CD14-positive monocyte (primary cell): ENCODE measurements around the gene FUT8. TPM values are rescaled to one million over a fixed set of nuclear protein-coding genes. Genes with fewer than 3 reads are reported as not detected.
A peak's percentile ranks its signal among the peaks of the same experiment; 100 is the strongest.

Experiments
- DNase-seq, 3 donors: peaks; one replicate each; pipeline ENCODE4 v3.0.0-alpha.2; 2011 to 2022
- H2AFZ ChIP-seq: 2 replicates; pipeline ENCODE4 v1.6.0; 2012; ENCODE audit warnings: mild to moderate bottlenecking, low read depth, low read length, inconsistent platforms; ENCODE audit not compliant: insufficient read depth, poor library complexity, severe bottlenecking
- H3K27ac ChIP-seq, 2 donors: 1 replicate in 1 of 2; 2 replicates in 1 of 2; pipeline ENCODE4 v1.5.1; 2012 to 2013; ENCODE audit warnings: low read length in 2 of 2, control low read depth in 1 of 2, inconsistent platforms in 1 of 2, low read depth in 1 of 2, mild to moderate bottlenecking in 1 of 2
- H3K27me3 ChIP-seq, 2 donors: one replicate each; pipeline versions ENCODE4 v1.6.0 to v1.6.1; 2011 to 2013; ENCODE audit warnings: low read length in 2 of 2; ENCODE audit not compliant: control insufficient read depth in 2 of 2, insufficient read depth in 2 of 2
- H3K36me3 ChIP-seq, 2 donors: replicated peaks in 1 of 2; 1 replicate in 1 of 2; 2 replicates in 1 of 2; pipeline versions ENCODE4 v1.5.1 to v1.6.1; 2012 to 2013; ENCODE audit warnings: low read length in 2 of 2, control low read depth in 1 of 2, inconsistent platforms in 1 of 2, mild to moderate bottlenecking in 1 of 2; ENCODE audit not compliant: insufficient read depth in 2 of 2, control insufficient read depth in 1 of 2
- H3K4me1 ChIP-seq, 2 donors: 1 replicate in 1 of 2; 2 replicates in 1 of 2; pipeline versions ENCODE4 v1.5.1 to v1.6.1; 2012 to 2013; ENCODE audit warnings: low read length in 2 of 2, control low read depth in 1 of 2, inconsistent platforms in 1 of 2, mild to moderate bottlenecking in 1 of 2, moderate library complexity in 1 of 2; ENCODE audit not compliant: insufficient read depth in 2 of 2, control insufficient read depth in 1 of 2
- H3K4me2 ChIP-seq: replicated peaks from 2 replicates; pipeline ENCODE3; 2012; ENCODE audit warnings: low read length, moderate library complexity, mild to moderate bottlenecking; ENCODE audit not compliant: poor library complexity, severe bottlenecking; ENCODE audit errors: extremely low read depth
- H3K4me3 ChIP-seq, 3 experiments: fragments of 200-600 bp in 1 of 3; sonication (generic) in 1 of 3; replicated peaks in 1 of 3; 1 replicate in 2 of 3; 2 replicates in 1 of 3; pipeline ENCODE4 v1.5.1; 2011 to 2013; ENCODE audit warnings: low read length in 3 of 3, mild to moderate bottlenecking in 3 of 3, control low read depth in 2 of 3, low read depth in 2 of 3, inconsistent platforms in 1 of 3, moderate library complexity in 1 of 3
- H3K79me2 ChIP-seq: 2 replicates; pipeline ENCODE4 v1.6.0; 2012; ENCODE audit warnings: mild to moderate bottlenecking, control low read depth, inconsistent platforms, low read length, moderate library complexity; ENCODE audit not compliant: insufficient read depth
- H3K9ac ChIP-seq: 2 replicates; pipeline ENCODE4 v1.6.0; 2017; ENCODE audit warnings: low read length, mild to moderate bottlenecking; ENCODE audit not compliant: insufficient read depth, poor library complexity, severe bottlenecking
- H3K9me3 ChIP-seq, 2 donors: replicated peaks in 1 of 2; 1 replicate in 1 of 2; 2 replicates in 1 of 2; pipeline versions ENCODE4 v1.5.1 to v1.6.1; 2012 to 2013; ENCODE audit warnings: low read length in 2 of 2, control low read depth in 1 of 2; ENCODE audit not compliant: control insufficient read depth in 1 of 2, insufficient read depth in 1 of 2
- H4K20me1 ChIP-seq: 2 replicates; pipeline ENCODE4 v1.6.0; 2012; ENCODE audit warnings: mild to moderate bottlenecking, low read length, control low read depth, moderate library complexity; ENCODE audit not compliant: insufficient read depth
- H3K27ac Mint-ChIP-seq, 7 donors: one replicate each; pipeline ENCODE4 v1.8.0; 2020; ENCODE audit warnings: mild to moderate bottlenecking in 7 of 7, mixed read lengths in 7 of 7, moderate library complexity in 6 of 7, inconsistent platforms in 2 of 7
- H3K27me3 Mint-ChIP-seq, 3 donors: one replicate each; pipeline ENCODE4 v1.8.0; 2021 to 2022; ENCODE audit warnings: low read depth in 3 of 3, mild to moderate bottlenecking in 3 of 3, mixed read lengths in 3 of 3, moderate library complexity in 3 of 3, inconsistent platforms in 1 of 3
- H3K36me3 Mint-ChIP-seq, 2 donors: one replicate each; pipeline ENCODE4 v1.8.0; 2020; ENCODE audit warnings: mixed read lengths in 2 of 2, inconsistent platforms in 1 of 2, mild to moderate bottlenecking in 1 of 2
- H3K4me1 Mint-ChIP-seq: one replicate; pipeline ENCODE4 v1.8.0; 2020; ENCODE audit warnings: mild to moderate bottlenecking, mixed read lengths
- H3K4me3 Mint-ChIP-seq, 2 donors: one replicate each; pipeline ENCODE4 v1.8.0; 2020; ENCODE audit warnings: mild to moderate bottlenecking in 2 of 2, mixed read lengths in 2 of 2, moderate library complexity in 1 of 2
- H3K9me3 Mint-ChIP-seq, 7 donors: one replicate each; pipeline ENCODE4 v1.8.0; 2020 to 2022; ENCODE audit warnings: mixed read lengths in 7 of 7, mild to moderate bottlenecking in 6 of 7, moderate library complexity in 6 of 7, inconsistent platforms in 2 of 7
- WGBS: methylation state at CpG from one replicate; pipeline ENCODE4 v1.1.5; 2013; ENCODE audit warnings: missing lambda C conversion rate; ENCODE audit not compliant: insufficient coverage; 5-methylcytosine and 5-hydroxymethylcytosine counted together
- intact Hi-C, 2 donors: fragments of 100-400 bp; cut with micrococcal nuclease; formaldehyde crosslinking; loops; one replicate each; pipeline versions ENCODE4 v1.15.0 to v1.15.1; 2023
- polyA plus RNA-seq, 3 donors: library from polyadenylated mRNA; depleted of rRNA in 1 of 3; unstranded in 2 of 3; stranded (reverse) in 1 of 3; fragments of 300-500 nt in 2 of 3; fragments of >200 nt in 1 of 3; fragmentation: Illumina TruSeq in 2 of 3; gene quantifications; 1 replicate in 2 of 3; 2 replicates in 1 of 3; pipeline ENCODE4 v1.2.3, GENCODE V29; 2012 to 2021
- TF ChIP-seq, protein P1 (sequence below): fragments of 200-600 bp; IDR thresholded peaks from one replicate; pipeline ENCODE4 v1.8.0; 2022; ENCODE audit warnings: antibody characterized with exemption, mild to moderate bottlenecking

Gene FUT8
- polyA plus RNA-seq, 3 donors: 1.6 to 5.1 (median 5.0) TPM

DNA sequence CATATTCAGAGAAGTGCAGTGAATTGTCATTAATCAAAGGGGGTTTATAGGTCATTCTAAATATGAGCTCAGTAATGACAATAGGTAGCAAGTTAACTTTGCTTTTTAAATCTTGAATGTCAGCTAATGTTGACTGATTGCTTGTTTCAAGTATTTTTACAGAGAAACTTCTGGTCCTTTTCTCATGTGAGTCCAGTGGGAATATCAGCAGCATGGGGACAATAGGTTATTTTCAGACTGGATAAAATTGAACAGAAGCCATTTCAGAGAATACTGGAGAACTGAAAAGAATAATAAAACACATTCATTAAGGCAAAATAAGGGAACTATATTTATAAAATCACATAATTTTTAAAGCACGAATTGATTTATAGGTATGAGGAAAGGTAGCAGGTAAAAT lies 78.7 kb downstream of the FUT8 start:
- peaks cover 0 to 4% (median 0%) of the 10 kb centered on the region in 3 donors for H3K27me3 Mint-ChIP-seq
- H3K9me3 Mint-ChIP-seq: peaks cover 3 to 9% (median 5%) of the 10 kb centered on the region in 7 donors
- peaks cover 0 to 1% of the 10 kb centered on the region in 2 donors for H3K36me3 Mint-ChIP-seq
- H3K9me3 ChIP-seq: peaks cover under 1 to 3% of the 10 kb centered on the region in 2 donors
- no peak overlapping the region for H3K4me2 ChIP-seq
- no peaks in the 10 kb centered on the region for H3K27me3 ChIP-seq
- H3K27ac ChIP-seq: no peak overlapping the region
- no peak overlapping the region for H3K4me3 ChIP-seq
- H3K9ac ChIP-seq: no peak overlapping the region
- H3K79me2 ChIP-seq: no peaks in the 10 kb centered on the region
- H4K20me1 ChIP-seq: no peaks in the 10 kb centered on the region
- no CpG with 5 or more reads among the region's 1 CpG for WGBS
- H3K4me3 Mint-ChIP-seq: no peak overlapping the region
- H3K4me1 ChIP-seq: no peaks in the 10 kb centered on the region
- TF ChIP-seq, protein P1, sequence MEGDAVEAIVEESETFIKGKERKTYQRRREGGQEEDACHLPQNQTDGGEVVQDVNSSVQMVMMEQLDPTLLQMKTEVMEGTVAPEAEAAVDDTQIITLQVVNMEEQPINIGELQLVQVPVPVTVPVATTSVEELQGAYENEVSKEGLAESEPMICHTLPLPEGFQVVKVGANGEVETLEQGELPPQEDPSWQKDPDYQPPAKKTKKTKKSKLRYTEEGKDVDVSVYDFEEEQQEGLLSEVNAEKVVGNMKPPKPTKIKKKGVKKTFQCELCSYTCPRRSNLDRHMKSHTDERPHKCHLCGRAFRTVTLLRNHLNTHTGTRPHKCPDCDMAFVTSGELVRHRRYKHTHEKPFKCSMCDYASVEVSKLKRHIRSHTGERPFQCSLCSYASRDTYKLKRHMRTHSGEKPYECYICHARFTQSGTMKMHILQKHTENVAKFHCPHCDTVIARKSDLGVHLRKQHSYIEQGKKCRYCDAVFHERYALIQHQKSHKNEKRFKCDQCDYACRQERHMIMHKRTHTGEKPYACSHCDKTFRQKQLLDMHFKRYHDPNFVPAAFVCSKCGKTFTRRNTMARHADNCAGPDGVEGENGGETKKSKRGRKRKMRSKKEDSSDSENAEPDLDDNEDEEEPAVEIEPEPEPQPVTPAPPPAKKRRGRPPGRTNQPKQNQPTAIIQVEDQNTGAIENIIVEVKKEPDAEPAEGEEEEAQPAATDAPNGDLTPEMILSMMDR: no peak
- DNase-seq: no peak
- intact Hi-C loops: no loop called here
- peaks cover 1% of the 10 kb centered on the region for H3K4me1 Mint-ChIP-seq
- H3K27ac Mint-ChIP-seq: no peak overlapping the region
- H2AFZ ChIP-seq: no peak overlapping the region
- H3K36me3 ChIP-seq: no peaks in the 10 kb centered on the region

DNA sequence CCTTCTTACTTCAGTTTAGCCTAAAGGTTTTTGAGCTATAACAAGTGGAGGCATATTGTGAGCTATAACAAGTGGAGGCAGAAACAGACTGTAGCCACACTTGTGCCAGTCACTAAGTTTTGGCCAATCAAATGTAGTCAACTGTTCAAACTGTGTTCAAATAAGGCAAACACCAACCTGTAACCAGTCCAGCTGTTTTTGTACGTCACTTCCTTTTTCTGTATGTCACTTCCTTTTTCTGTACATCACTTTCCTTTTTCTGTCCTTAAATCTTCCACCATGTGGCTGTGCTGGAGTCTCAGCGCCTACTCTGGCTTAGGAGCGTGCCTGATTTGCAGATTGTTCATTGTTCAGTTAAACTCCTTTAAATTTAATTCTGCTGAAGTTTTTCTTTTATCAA lies 79.7 kb downstream of the FUT8 start:
- Mint-ChIP-seq H3K27ac (no peak overlapping the region), H3K4me1 (peaks cover 1% of the 10 kb centered on the region), H3K4me3 (peak overlapping the region in 1 of 2 donors; percentile 43), H3K9me3 (peaks cover 8 to 12% (median 10%) of the 10 kb centered on the region in 7 donors), H3K27me3 (no peaks in the 10 kb centered on the region), H3K36me3 (peaks cover 0 to 4% of the 10 kb centered on the region in 2 donors)
- peak in 1 of 3 donors; percentile 9 for DNase-seq
- Histone ChIP-seq H3K4me2 (no peak overlapping the region), H3K27me3 (no peaks in the 10 kb centered on the region), H3K27ac (no peak overlapping the region), H3K9ac (no peak overlapping the region), H3K9me3 (peaks cover 3 to 5% of the 10 kb centered on the region in 2 donors), H2AFZ (no peak overlapping the region), H3K4me3 (no peak overlapping the region), H3K4me1 (no peaks in the 10 kb centered on the region), H3K79me2 (no peaks in the 10 kb centered on the region), H3K36me3 (no peaks in the 10 kb centered on the region), H4K20me1 (no peaks in the 10 kb centered on the region)
- 17% methylated on average over 1 of the region's 3 CpGs for WGBS
- TF ChIP-seq, protein P1: no peak
- intact Hi-C loops: no loop called here
